NCI-H128 (cell line): ENCODE results near the gene AKNAD1.
"Not testable (repeated sequence)": the region's sequence is repeated elsewhere in the genome, so short reads cannot be mapped to it uniquely, and the experiment has no call there.

Experiments
- DNase-seq: peaks from one replicate; lab custom pipeline; 2025; ENCODE audit not compliant: unreplicated experiment; lab: John Stamatoyannopoulos, UW

AKNAD1 gene

DNA sequence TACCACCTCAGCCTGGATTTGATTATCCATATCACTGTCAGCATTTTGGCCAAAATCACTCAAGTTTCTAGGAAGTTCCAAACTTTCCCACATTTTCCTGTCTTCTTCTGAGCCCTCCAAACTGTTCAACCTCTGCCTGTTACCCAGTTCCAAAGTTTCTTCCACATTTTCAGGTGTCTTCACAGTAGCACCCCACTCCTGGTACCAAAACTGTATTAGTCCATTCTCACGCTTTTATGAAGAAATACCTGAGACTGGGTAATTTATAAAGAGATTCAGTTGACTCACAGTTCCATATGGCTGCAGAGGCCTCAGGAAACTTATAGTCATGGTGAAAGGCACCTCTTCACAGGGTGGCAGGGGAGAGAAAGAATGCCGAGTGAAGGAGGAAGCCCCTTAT, 71.0 kb downstream of the AKNAD1 start:
- DNase-seq = no peak

DNA sequence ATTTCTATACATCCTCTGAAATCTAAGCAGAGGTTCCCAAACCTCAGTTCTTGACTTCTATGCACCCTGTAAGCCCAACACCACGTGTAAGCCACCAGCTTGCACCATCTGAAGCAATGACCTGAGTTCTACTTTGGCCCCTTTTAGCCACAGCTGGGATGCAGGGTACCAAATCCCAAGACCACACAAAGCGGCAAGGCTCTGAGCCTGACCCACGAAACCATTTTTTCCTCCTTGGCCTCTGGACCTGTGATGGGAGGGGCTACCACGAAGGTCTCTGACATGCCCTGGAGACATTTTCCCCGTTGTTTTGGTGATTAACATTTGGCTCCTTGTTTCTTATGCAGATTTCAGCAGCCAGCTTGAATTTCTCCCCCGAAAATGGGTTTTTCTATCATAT, 71.6 kb downstream of the AKNAD1 start:
- no peak for DNase-seq

DNA sequence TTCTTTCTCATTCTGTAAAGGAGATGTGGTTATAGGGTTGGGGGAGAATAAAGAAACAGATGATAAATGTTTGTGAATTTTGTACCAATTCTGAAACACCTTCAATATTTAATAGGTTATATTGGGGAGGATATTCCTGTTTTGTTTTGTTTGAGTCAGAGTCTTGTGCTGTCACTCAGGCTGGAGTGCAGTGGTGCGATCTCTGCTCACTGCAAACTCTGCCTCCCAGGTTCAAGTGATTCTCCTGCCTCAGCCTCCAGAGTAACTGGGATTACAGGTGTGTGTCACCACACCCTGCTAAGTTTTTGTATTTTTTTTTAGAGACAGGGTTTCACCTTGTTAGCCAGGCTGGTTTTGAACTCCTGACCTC, 75.3 kb downstream of the AKNAD1 start:
- not testable (repeated sequence) for DNase-seq

DNA sequence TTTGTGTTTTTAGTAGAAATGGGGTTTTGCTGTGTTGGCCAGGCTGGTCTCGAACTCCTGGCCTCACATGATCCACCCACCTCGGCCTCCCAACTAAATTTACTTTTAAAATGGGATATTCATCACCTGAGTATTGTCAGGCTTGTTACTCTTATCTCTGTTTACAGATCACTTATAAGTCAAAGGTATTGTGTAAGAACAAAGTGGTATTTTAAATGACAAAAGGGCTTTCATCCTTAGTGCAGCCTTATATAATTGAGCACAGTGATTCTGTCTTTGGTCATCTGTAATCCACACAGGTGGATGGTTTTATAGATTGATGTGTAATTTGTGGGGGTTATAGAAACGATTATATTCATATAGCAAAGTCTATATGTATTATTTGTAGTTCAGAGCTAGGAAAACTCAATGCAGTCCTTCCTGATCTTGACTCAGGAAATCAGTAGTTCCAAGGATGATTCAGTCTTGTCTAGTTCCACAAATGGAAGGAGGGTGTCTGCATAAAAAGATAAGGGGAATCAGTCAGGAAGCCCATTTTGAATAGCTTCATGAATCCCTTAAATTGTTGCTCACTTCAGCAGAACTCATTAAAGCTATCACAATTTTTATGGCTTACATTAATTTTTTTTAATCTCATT, 75.8 kb downstream of the AKNAD1 start:
- no peak for DNase-seq

DNA sequence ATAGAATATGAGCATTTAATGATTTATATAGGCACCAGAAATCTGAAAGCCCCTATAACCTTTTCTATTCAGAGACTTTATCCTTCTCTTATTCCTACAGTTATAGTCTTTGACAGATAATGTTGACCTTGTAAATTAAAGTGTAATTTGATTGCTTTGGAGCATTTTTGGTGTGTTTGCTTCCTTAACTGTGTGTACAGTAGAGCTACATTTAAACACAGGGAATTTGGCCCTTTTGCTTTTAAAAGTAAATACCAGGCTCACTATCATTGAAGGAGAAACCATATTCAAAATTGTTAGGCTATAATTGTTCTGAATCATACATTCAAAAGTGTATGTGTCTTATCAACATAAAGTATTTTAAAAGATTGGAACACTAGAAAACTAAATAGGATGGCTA, 77.4 kb downstream of the AKNAD1 start:
- no peak for DNase-seq

DNA sequence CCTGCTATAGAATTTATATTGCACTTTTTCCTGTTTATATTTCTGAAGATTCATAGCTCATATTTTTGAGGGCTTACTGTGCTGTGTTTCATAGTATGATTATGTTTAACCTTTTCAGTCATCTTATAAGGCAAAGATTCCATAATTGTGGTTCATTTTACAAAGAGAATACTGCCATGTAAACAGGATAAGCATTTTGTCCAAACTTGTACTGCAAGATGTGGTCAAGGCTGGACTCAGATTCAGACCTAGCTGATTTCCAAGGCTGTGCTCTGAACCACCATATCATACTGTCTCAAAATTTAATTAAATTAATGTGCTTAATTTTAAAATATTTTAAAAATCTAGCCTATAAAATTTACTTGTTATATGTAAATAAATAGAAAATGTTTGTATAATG, 79.1 kb downstream of the AKNAD1 start:
- DNase-seq = no peak

DNA sequence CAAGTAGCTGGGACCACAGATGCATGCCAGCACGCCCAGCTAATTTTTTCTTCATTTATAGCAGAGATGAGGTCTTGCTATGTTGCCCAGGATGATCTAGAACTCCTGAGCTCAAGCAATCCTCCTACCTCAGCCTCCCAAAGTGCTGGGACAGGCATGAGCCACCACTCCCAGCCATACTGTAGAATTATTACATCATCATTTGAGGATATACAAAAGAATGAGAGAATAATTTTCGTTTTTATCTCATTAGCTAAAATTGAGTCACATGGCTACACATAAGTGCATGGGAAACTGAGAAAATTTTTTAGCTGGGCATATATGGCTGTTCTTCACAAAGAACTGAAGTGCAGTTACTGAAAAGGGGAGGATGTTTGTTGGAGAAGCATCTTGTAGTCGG, 89.2 kb downstream of the AKNAD1 start:
- no peak for DNase-seq

DNA sequence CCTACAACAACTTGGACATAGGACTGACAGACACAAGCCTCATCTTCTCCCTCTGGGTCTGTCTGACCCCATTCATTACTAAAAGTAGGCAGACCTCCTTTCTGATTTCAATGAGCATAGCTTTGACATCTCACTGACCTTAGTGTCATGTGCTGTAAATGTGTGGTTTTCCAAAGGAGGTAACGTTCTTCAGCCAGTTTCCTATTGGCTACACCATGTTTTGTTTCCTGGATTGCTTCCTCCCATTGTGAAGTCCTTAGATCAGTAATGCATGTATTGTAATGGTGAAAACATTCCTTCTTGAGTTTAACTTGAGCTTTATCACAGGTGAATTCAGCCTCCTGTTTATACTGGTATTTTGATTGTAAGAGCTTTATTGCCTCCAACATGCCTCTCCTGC, 89.8 kb downstream of the AKNAD1 start:
- DNase-seq = no peak
